GM12875 (cell line): ENCODE results near the gene JPH2.
"Not testable (repeated sequence)": the region's sequence is repeated elsewhere in the genome, so short reads cannot be mapped to it uniquely, and the experiment has no call there.

Source experiments
- H3K4me3 ChIP-seq: one replicate; pipeline ENCODE4 v1.5.1; 2011; ENCODE audit warnings: low read depth, low read length, control low read depth
- CTCF ChIP-seq: IDR thresholded peaks from 2 replicates; pipeline ENCODE4 v1.5.1; 2011; ENCODE audit warnings: low read depth, mild to moderate bottlenecking, control low read depth, inconsistent platforms, low read length, moderate library complexity, borderline replicate concordance; ENCODE audit not compliant: insufficient read depth

JPH2 gene

GRCh38 chr20:44187054-44187771 lies at the start of gene JPH2:
TSS of gene JPH2 (minus strand) at chr20:44187188. CDS start at chr20:44186705, 483 bp downstream.
- TF ChIP-seq CTCF, result no peak
- no peak within 1 kb of the TSS for H3K4me3 ChIP-seq

- TF ChIP-seq CTCF, result no peak
- no peak overlapping the region for H3K4me3 ChIP-seq
These were observed 48.7 kb upstream of the JPH2 start for GRCh38 chr20:44235702-44236101.

- H3K4me3 ChIP-seq, result no peak overlapping the region
- TF ChIP-seq CTCF, result no peak
These were observed 47.8 kb upstream of the JPH2 start for GRCh38 chr20:44234566-44235317.

- H3K4me3 ChIP-seq, result no peak overlapping the region
- no peak for TF ChIP-seq CTCF
These were observed 46.5 kb upstream of the JPH2 start for GRCh38 chr20:44233436-44234016.

GRCh38 chr20:44232469-44232856 lies 45.5 kb upstream of the JPH2 start:
- not testable (repeated sequence) for H3K4me3 ChIP-seq

GRCh38 chr20:44231713-44232468 lies 44.9 kb upstream of the JPH2 start:
- H3K4me3 ChIP-seq, result no peak overlapping the region
- no peak for TF ChIP-seq CTCF

- no peak overlapping the region for H3K4me3 ChIP-seq
- TF ChIP-seq CTCF, result no peak
These were observed 44.2 kb upstream of the JPH2 start for GRCh38 chr20:44231193-44231592.
